ENCODE results near the gene PLIN1.

PLIN1 gene

DNA sequence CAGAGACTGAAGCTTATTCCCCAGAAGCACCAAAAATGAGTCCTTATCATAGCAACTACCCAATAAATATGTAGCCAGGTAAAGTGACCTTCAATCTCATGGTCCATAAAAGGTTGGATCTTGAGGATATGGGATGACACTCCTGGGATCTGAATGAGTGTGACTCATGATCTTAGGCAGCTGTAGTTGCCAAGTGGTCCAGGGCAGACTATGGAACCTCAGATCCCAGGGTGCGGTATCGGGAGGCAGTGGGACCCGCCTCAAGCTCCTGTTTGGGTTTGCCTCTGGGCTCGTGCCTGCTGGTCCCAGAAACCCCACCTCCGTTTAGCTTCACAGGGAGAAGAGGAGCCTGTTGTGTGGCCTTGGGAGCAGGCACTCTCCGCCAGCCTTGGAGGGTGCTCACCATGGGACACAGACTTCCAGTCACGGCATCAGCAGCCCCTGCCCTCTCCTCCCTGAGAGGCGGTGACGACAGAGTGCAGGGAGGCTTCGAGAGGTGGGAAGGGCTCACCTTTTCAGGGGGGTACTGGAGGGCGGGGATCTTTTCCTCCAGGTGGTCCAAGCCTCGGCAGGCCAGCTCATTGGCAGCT is 8.1 kb downstream of the PLIN1 start:
- DNase-seq = no peak

DNA sequence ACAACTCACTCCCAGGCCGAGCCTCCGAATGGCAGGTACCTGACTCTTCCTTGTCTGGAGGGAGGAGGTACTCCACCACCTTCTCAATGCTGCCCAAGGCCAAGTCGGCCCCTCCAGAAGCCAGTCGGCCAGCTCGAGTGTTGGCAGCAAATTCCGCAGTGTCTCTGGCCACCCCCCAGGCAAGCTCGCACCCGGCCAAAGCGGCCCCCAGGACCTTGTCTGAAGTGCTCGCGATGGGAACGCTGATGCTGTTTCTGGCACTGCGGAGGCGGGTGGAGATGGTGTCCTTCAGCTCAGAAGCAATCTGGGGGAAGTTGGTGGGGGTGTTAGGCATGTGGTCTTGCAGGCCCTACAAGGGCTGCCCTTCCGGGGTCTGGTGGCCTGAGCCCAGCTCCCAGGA is 9.2 kb downstream of the PLIN1 start:
- no peak for DNase-seq

DNA sequence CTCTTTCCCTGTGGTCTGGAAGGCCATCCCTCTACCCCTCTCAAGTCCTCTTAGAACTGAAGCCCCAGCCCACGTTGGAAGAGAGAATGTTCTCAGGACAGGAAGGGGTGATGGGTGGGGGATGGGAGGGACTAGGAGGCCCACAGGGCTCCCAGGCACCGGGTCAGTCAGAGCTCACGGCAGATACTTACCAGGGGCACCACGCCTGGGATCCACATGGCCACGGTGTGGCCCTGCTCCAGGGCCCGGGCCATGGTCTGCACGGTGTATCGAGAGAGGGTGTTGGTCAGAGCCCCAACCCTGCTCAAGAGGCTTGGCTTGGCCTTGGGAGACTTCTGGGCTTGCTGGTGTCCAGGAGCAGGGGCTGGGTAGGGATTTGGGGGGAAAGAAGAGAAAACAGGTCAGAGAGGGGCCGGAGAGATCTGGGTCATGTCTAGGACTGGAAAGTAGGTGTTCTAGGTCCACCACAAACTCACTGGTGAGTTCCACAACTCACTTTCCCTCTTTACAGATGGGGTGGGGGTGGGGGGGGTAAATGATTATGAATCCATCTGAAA is 9.8 kb downstream of the PLIN1 start:
- DNase-seq = no peak

DNA sequence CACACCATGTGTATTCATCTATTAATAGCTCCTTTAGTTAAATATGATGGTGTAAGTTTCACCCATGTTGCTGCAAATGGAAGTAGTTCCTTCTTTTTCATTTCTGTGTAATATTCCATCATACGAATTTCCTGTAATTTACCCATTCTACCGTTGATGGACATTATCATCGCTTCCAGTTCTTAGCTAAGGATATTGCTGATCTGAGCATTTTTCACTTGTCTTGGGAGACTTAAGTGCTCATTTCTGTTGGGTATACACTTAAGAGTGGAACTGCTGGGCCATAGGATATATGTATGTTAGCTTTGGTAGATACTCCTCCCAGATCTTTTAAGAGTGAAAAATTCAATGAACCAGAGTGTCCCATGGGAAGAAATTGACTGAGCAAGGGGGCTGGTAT is 11.0 kb downstream of the PLIN1 start:
- DNase-seq = no peak

DNA sequence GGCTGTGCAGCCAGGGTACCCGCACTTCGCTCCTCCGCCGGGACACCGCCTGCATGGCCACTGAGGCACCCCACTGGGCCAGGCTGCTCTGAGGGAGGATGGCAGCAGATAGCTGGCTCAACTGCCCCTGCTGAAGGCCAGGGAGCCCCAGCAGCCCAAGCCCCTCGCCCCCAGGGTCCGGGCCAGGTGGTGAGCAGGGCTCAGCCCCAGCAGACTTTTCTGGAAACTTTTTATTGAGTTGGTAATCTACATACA is 11.5 kb downstream of the PLIN1 start:
- DNase-seq = no peak

DNA sequence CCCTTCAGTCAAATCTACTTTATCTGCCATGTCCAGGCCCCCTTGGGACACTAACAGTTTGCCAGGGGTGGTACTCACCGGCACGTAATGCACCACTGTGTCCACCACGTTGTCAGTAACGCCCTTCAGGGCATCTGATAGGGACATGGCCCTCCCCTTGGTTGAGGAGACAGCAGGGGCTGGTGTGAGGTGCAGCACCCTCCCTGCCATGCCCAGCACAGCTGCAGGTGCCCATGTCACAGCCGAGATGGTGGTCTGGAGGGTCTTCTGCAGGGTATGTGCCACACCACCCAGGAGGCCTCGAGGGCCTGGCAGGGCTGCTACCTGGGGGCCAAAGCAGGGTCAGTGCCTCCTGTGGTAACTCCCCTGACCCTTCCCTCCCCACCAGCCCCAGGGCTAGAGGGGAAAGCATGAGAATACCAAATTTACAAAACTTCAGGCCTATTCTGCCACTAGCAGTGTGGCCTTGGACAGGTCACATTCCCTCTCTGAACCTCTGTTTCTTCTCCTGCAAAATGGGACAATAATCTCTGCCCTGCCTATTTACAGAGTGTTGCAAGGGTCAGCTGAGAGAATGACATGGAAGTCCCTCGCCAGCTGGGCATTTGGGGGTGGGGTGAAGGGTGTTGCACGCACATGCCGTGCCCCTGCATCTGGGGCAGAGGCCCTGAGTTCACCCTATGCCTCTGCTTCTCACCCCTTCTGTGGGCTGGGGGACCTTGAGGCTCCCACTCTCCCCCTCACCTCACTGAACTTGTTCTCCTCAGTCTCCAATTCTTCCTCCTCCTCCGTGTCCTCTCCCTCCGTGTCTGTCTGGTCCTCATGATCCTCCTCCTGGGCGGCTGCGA is 12.1 kb downstream of the PLIN1 start:
- no peak for DNase-seq

DNA sequence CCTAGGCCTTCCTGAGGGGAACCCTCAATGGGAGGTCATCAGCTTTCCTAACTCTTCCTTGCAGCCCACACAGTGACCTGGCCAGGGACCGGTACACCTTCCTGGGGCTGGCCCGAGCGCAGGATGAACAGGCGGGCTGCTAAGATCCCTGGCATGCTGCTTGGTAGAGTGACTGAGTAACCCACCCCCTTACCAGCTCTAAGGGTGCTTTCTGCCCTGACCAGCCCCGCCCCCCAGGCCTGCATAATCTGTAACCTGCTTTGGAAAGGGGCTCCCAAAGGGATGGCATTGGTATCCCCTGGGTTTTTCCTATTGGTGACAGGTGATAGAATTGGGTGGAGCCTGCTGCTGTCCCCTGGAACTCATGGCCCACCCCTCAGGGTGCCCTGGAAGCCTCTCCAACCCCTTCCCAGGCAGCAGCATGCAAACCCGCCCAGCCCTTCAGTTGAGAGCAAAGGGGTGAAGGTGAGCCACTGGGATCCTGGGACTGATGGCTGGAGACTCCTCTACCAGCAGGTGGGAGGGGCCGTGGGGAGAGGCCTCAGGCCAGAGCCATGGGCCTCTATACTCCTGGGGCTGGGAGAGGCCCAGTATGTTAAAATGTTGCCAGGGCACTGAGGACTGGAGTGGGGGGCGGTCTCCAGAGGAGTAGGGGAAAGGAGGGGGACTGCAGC is 12.8 kb downstream of the PLIN1 start:
- no peak for DNase-seq

DNA sequence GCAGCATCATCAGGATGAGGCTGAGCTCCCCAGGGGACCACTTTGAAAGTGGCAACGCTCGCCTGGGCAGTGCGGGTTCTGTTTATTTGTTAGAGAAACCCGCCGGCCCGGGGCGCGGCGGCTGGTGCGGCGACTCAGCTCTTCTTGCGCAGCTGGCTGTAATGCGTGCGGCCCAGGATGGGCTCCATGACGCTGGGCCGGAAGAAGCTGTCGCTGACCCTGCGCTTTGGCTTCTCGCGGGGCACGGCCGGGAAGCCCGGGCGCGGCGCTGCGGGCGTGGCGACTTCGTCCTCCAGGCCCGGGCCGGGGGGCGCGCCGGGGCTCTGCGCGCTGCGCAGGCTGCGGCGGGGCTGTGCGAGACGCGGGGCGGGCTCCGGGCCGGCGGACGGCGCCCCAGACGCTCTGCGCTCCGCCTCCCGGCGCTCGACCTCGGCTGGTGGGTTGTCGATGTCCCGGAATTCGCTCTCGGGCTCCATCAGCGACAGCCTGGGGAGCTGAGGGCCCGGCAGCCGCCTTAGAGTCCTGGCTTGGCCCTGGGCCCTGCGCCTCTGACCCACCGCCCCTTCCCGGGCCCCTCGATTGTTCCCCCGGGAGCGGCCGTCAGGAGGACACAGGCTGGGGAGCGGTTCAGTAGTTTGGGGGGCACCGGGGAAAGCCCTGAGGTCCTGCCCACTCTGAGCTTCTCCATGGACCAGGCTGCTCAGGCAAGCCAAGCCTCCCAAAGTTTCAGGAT is 13.6 kb downstream of the PLIN1 start:
- no peak for DNase-seq

DNA sequence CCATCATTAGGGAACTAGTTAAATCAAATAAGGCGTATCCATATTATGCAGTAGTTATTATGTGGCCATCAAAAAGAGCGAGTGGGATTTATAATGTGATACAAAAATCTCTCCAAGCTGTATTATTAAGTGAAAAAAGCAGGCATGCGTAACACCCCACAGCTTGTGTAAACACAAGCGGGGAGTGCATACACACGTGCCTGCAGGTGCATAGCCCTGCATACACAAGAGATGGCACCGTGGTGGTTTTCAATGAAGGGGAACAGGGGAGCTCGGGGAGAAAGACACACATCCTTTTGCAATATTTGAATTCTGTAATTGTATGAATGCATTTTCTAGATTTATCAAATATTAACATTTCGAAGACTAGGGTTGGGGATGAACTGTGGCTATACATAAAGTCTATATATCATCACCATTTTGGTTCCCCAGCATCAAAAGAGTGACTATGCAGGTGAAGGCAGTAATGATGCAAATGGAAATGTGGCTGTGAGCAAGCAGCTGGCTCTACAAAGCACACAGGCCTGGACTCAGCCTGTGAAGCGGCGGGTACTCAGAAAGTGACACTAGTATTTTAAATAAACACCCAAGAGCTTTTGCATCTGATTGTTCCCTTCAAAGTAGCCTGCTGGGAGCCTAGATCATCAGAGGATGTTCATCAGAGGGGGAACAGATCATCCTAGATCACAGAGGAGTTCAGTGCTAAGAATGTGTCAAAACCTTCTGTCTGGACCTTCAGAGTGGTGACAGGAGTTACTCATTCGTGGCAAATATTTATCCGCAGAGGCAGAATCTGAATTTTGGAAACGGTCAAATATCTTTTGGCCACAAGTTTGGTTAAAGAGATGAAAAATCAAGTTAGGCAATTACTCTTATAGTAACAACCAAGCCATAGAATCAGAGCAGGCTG is 14.5 kb downstream of the PLIN1 start:
- no peak for DNase-seq

DNA sequence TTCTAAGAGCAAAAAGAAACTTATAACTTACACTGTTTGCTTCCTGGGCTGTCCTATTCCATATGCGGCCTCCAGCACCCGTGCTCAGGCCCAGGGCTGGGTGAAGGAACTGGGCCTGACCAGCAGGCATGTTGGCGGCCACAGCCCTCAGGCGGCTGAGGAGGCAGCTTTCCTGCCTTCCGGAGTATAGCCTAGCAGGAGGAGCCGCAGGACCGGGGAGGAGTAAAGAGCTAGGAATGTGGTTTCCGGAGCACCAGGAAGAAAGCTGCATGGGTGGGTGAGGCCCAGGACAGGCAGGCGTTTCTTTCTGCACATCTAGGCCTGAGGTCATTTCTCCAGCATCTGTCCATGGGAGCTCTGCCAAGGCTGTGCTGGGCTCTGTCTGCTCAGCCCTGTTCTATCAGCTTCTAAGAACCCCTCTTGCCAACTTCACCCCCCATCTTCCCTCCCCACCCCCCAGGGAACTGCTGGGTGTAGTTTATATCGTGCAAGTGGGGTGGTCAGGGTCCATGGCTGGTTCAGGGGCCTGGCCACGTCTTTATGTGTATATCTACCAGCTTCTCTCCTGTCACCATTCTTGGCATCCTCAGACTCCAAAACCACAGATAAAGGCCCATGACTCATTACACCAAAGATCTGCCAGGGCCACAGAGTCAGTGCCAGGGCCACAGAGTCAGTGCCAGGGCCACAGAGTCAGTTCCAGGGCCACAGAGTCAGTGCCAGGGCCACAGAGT is 16.1 kb downstream of the PLIN1 start:
- no peak for DNase-seq

DNA sequence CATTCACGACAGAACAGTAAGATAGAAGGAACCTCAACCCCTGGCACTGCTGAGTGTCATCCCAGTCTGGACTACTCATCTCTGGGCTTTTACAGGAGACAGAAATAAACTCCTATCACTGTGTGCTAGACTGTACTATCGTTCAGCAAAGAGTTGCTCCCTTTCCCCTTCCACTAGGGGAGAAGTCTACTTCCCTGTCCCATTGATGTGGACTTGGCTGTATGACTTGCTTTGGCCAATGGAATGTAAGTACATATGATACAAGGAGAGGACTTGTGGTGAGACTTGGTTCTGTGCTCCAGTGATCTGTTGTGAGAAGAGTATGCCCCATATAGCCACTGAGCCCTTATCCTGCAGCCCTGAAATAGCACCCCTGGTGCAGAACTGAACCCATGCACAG is 18.6 kb downstream of the PLIN1 start:
- DNase-seq = no peak

DNA sequence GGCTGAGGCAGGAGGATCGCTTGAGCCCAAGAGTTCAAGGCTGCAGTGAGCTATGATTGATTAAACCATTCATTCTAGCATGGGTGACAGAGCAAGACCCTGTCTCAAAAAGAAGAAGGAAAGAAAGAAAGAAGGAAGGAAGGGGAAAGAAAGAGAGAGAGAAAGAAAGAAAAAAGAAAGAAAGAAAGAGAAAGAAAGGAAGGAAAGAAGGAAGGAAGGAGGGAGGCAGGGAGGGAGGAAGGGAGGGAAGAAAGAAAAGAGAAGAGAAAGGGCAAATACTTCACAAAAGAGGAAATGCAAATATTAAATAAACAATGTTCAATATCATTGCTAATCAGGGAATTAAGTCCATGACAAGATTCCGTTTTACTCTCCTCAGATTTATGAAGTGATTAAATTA is 19.9 kb downstream of the PLIN1 start:
- no peak for DNase-seq

DNA sequence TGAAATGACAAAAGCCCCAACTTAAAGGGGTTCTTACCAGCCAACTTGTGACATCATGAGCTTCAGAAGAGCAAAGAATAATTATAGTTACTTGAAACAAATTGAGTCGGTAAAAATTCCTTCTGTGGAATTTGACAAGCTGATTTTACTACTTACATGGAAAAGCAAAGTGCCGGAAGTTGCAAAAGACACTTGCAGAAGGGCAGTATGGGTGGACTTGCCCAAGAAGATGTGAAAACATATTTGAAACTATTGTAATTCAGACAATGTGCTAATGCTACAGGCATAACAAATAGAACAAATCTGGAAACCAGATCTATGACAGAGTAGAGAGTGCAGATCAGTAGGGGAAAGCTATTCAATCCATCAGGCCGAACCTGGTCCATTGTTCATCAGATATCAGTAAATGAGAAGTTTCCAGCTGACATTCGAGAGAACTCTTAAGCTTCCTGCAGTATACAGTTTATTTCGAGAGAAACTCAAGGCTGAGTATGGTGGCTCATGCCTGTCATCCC is 21.4 kb downstream of the PLIN1 start:
- DNase-seq = no peak

DNA sequence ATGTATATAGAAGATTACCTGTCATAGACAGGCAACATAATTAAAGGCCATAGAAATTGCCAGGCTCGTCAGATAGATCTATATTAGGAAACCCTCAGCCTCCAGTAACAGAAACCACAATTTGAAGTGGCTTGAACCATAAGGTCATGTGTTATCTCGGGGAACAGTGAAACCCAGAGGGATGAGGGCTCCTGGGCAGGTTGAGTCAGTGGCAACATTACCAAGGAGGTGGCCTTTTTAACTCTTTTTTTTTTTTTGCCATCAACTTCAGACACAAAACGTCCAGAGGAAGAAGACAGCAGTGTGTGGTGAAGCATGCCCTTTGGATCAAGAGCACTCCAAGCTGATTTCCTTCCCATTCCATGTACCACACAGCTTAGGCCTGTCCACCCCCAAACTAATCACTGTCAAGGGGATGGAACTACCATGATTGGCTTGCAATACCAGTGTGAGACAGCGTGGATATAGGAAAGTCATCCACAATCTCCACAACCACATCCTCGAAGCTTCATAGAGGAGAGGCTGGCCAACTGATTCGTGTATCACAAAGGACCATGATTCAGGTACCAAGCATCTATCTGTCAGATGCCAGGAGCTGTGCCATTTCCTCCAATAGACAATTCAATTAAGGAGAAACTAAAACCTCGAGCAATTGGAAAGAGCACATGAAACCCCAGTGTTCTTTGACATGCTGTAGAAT is 22.9 kb downstream of the PLIN1 start:
- DNase-seq = no peak

DNA sequence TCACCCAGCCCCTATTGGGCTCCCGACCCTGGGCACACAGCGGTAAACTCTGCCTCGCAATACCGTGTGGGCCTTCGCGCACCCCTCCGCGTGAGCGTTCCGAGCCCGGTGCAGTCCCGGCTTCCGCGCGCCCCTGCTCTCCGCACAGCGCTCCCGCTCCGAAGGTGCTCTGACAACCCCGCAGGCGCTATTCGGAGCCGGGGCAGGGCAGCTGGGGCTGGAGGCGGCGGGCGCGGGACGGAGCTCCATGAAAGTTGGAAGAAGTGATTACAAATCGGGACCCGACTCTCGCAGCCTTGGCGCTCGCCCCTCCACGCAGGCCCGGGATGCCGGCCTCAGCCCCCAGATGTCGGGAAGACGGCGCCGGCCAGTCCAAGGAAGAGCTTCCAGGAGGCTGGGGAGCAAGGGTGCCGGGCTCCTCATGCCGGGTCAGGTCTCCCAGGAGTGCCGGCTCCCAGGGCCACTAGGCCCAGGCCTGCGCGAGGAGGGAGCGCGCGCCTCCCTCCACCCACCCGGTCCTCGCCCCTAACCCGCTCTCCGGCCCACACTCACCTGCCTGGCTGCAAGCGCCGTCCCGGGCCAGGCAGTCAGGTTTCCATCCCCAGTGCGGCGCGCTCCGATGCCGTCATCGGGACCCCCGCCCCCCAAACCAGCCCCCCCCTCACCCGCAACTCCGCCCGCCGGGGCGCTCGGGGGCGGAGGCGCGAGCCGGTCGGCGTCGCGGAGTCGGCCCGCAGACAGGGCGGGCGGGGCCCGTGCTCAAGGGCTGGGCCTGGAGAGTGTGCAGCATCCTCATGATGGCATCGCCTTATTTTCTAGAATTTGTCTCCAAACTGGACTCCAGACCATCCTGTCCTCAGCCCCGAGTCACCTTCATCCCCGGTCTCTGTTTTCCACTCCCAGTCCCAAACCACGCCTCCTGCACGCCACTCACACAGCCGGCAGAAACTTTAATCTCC is 24.0 kb downstream of the PLIN1 start, which contains the start of gene KIF7:
TSS of gene KIF7 (minus strand) at position 621 of the 959 bp plus-strand sequence. CDS start 2,537 bp downstream, outside the sequence.
- peak; percentile 39 for DNase-seq

DNA sequence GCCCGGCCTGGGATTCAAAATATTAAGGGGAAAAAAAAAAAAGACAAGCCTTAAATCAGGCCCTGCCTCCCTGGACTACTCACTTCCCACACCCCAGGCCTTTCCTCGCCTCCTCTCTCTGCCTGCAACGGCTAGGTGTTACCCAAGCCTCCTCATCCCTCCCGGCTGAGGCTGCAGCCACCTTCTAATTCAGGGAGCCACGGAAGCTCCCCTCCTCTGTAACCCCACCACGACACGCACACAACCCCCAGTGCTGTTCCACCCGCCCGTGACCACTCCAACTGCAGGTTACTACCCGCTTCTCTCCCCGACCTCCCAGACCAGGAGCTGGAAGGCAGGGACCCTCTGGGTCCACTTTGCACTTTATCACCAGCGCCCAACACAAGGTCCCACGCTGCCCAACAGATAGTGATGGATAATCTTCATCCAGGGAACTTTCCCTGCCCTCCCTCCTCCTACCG is 24.8 kb downstream of the PLIN1 start:
- no peak for DNase-seq

DNA sequence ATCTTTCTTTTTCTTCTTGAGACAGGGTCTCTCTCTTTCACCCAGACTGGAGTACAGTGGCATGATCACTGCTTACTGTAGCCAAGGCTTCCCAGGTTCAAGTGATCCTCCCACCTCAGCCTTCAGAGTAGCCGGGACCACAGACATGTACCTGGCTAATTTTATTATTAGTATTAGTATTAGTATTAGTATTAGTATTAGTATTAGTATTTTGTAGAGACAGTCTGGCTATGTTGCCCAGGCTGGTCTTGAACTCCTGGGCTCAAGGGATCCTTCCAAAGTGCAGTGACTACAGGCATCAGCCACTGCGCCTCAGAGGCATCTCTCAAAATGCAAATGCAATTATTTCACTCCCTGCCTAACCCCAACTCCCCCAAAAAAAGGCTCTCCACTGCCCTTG is 25.6 kb downstream of the PLIN1 start:
- no peak for DNase-seq

DNA sequence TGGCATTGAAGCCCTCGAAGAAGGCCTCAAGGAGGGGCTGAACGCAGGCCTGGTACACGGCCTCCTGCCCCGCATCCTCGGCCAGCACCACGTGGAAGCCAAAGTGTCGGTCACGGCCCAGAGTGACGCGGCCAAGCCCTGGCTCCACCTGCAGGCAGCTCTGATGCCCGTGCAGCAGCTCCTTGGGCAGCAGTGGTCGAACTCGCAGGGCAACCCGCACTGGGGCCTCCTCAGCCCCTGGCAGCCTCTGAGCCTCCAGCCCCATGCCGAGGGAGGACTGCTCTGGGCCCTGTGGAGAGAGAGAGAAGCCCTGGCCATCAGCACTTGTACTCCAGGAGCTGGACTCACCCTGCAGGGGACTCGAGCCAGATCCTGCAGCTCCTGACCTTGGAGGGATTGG is 26.5 kb downstream of the PLIN1 start:
- no peak for DNase-seq

DNA sequence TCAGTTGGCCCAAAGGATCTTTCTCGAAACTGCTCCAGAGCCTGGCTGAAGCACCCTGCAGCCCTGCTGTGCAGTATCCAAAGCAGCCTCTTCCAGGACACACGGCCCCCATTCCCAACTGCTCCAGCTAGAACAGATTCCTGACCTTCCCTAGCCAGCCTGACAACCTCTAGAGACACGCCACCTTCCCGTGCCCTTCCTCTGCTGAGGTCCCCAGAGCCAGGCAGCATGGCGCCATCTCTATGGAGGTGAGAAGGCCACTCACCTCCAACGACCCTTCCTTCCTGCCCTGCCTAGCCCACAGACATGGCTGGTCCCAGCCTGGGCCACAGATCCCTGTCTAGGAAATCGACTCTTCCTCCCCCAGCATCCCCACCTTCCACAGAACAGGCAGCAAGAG is 27.0 kb downstream of the PLIN1 start:
- no peak for DNase-seq

Data from activated CD4-positive, alpha-beta T cell treated with anti-CD3 and anti-CD28 coated beads for 48 hours (primary cell).